DOHH2 (cell line): ENCODE results near the gene CCNT2.
A peak's percentile ranks its signal among the peaks of the same experiment; 100 is the strongest.

Experiments used
- H3F3A ChIP-seq: fragments of 200-600 bp; sonication (generic), shearing (Covaris generic); 2 replicates; pipeline ENCODE4 v1.6.0; 2016; ENCODE audit warnings: antibody characterized with exemption, mild to moderate bottlenecking; ENCODE audit not compliant: control insufficient read depth, insufficient read depth
- H3K27ac ChIP-seq: fragments of 200-600 bp; sonication (generic); 2 replicates; pipeline ENCODE4 v1.5.1; 2014; ENCODE audit warnings: low read depth, mild to moderate bottlenecking, low read length, moderate library complexity
- H3K27me3 ChIP-seq: fragments of 200-600 bp; sonication (generic); 2 replicates; pipeline ENCODE4 v1.6.1; 2014; ENCODE audit warnings: mild to moderate bottlenecking, low read length, mixed read lengths; ENCODE audit not compliant: control insufficient read depth
- H3K36me3 ChIP-seq: fragments of 200-600 bp; sonication (generic); 2 replicates; pipeline ENCODE4 v1.6.1; 2014; ENCODE audit warnings: mild to moderate bottlenecking, low read length, moderate library complexity, mixed read lengths; ENCODE audit not compliant: control insufficient read depth
- H3K4me1 ChIP-seq: fragments of 200-600 bp; sonication (generic); 2 replicates; pipeline ENCODE4 v1.6.1; 2014; ENCODE audit warnings: mild to moderate bottlenecking, low read length, mixed read lengths; ENCODE audit not compliant: control insufficient read depth
- H3K4me2 ChIP-seq: fragments of 200-600 bp; sonication (generic); 2 replicates; pipeline ENCODE4 v1.6.0; 2014; ENCODE audit warnings: mild to moderate bottlenecking, low read length, moderate library complexity
- H3K4me3 ChIP-seq: fragments of 200-600 bp; sonication (generic); 2 replicates; pipeline ENCODE4 v1.5.1; 2014; ENCODE audit warnings: mild to moderate bottlenecking, low read length, mixed read lengths
- H3K79me2 ChIP-seq: fragments of 200-600 bp; sonication (generic); 2 replicates; pipeline ENCODE4 v1.6.1; 2014; ENCODE audit warnings: mild to moderate bottlenecking, low read length, mixed read lengths; ENCODE audit not compliant: control insufficient read depth
- H3K9me2 ChIP-seq: fragments of 200-600 bp; sonication (generic); replicated peaks from 2 replicates; pipeline ENCODE4 v1.6.1; 2014; ENCODE audit warnings: mild to moderate bottlenecking, low read length, mixed read lengths; ENCODE audit not compliant: control insufficient read depth
- H3K9me3 ChIP-seq: fragments of 200-600 bp; sonication (generic); 2 replicates; pipeline ENCODE4 v1.6.1; 2014; ENCODE audit warnings: antibody characterized with exemption, low read length, mixed read lengths; ENCODE audit not compliant: control insufficient read depth, insufficient read depth
- H4K20me1 ChIP-seq: fragments of 200-600 bp; sonication (generic); 2 replicates; pipeline ENCODE4 v1.6.0; 2014; ENCODE audit warnings: low read depth, mild to moderate bottlenecking, antibody characterized with exemption, low read length, moderate library complexity; ENCODE audit not compliant: control insufficient read depth, insufficient read depth
- EZH2phosphoT487 ChIP-seq: fragments of 200-600 bp; sonication (generic); IDR thresholded peaks from 2 replicates; pipeline ENCODE4 v1.6.1; 2017; ENCODE audit warnings: borderline replicate concordance, mild to moderate bottlenecking, antibody characterized with exemption, low read length, moderate library complexity, mixed read lengths
- TF ChIP-seq, protein P1 (sequence below): fragments of 200-600 bp; sonication (generic); IDR thresholded peaks from one replicate; pipeline ENCODE4 v1.5.1; 2014; ENCODE audit warnings: antibody characterized with exemption, mild to moderate bottlenecking, low read depth, low read length; ENCODE audit not compliant: poor library complexity, severe bottlenecking

Gene CCNT2

GRCh38 chr2:134918526-134919340, at the start of gene CCNT2:
CCNT2 (plus strand) TSS chr2:134918822; CDS start chr2:134918855, 33 bp downstream.
- peak within 1 kb of the TSS; percentile 84 for H3K4me3 ChIP-seq
- no peaks in the 10 kb centered on the region for H3K27me3 ChIP-seq
- H3K9me2 ChIP-seq, result no peaks in the 10 kb centered on the region
- peaks cover 6% of the 10 kb centered on the region for H3F3A ChIP-seq
- peak within 1 kb of the TSS; percentile 89 for H3K27ac ChIP-seq
- H4K20me1 ChIP-seq, result no peaks in the 10 kb centered on the region; the same call in 1 of the 2 replicates
- H3K4me1 ChIP-seq, result peaks cover 23% of the 10 kb centered on the region
- H3K4me2 ChIP-seq, result peak within 1 kb of the TSS; percentile 90
- H3K9me3 ChIP-seq, result 0 out of 2 replicates have a peak, but pooled peaks cover 7% of the 10 kb centered on the region
- peaks cover 59% of the 10 kb centered on the region for H3K79me2 ChIP-seq
- TF ChIP-seq, protein P1, sequence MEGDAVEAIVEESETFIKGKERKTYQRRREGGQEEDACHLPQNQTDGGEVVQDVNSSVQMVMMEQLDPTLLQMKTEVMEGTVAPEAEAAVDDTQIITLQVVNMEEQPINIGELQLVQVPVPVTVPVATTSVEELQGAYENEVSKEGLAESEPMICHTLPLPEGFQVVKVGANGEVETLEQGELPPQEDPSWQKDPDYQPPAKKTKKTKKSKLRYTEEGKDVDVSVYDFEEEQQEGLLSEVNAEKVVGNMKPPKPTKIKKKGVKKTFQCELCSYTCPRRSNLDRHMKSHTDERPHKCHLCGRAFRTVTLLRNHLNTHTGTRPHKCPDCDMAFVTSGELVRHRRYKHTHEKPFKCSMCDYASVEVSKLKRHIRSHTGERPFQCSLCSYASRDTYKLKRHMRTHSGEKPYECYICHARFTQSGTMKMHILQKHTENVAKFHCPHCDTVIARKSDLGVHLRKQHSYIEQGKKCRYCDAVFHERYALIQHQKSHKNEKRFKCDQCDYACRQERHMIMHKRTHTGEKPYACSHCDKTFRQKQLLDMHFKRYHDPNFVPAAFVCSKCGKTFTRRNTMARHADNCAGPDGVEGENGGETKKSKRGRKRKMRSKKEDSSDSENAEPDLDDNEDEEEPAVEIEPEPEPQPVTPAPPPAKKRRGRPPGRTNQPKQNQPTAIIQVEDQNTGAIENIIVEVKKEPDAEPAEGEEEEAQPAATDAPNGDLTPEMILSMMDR, result no peak
- peaks cover 34% of the 10 kb centered on the region for H3K36me3 ChIP-seq

- Histone ChIP-seq H3K9me2 (no peaks in the 10 kb centered on the region), H3K79me2 (no peaks in the 10 kb centered on the region), H3K9me3 (no peaks in the 10 kb centered on the region), H3K27ac (no peak overlapping the region), H3F3A (no peaks in the 10 kb centered on the region), H3K27me3 (no peaks in the 10 kb centered on the region), H3K4me3 (no peak overlapping the region), H4K20me1 (no peaks in the 10 kb centered on the region), H3K4me1 (no peaks in the 10 kb centered on the region), H3K4me2 (no peak overlapping the region), H3K36me3 (no peaks in the 10 kb centered on the region)
- TF ChIP-seq, protein P1, result no peak
- TF ChIP-seq EZH2phosphoT487, result no peak
Measured at GRCh38 chr2:134869946-134870736, 48.5 kb upstream of the CCNT2 start.

DNA sequence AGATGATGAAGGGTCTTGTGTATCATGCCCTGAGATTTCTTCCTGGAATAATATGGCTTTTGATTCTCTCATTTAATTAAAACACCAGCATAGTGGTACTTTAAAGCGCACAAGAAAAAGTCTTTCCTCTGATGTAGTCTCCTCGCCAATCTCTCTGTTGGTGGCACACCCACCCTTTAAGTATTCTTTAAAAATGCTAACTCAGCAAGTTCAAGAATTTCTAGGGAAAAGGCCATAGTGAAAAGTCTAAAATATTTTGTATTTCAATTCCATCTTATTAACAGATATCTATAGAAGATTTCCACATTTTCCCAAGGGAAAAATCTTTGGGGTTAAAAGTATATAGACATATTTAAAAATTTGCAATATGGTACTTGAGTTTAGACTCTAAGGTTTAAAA, 45.5 kb upstream of the CCNT2 start:
- H3K4me1 ChIP-seq, result no peaks in the 10 kb centered on the region
- no peaks in the 10 kb centered on the region for H3K79me2 ChIP-seq
- no peaks in the 10 kb centered on the region for H3F3A ChIP-seq
- no peaks in the 10 kb centered on the region for H3K36me3 ChIP-seq
- no peak for TF ChIP-seq EZH2phosphoT487
- TF ChIP-seq, protein P1, result no peak
- H3K27ac ChIP-seq, result no peak overlapping the region
- no peaks in the 10 kb centered on the region for H3K9me2 ChIP-seq
- H3K9me3 ChIP-seq, result no peaks in the 10 kb centered on the region
- H3K4me3 ChIP-seq, result no peak overlapping the region
- no peaks in the 10 kb centered on the region for H3K27me3 ChIP-seq
- H4K20me1 ChIP-seq, result no peaks in the 10 kb centered on the region
- no peak overlapping the region for H3K4me2 ChIP-seq
